Thyroid gland (tissue), 4 donors: ENCODE measurements around the gene TINAGL1. TPM values are rescaled to one million over a fixed set of nuclear protein-coding genes. Genes with fewer than 3 reads are reported as not detected.

ENCODE experiments used
- DNase-seq, 2 donors: peaks; one replicate each; pipeline ENCODE4 v3.0.0-alpha.2; 2019
- H3K27ac ChIP-seq, 3 donors: fragments of 200-600 bp; sonication (generic); 1 replicate in 2 of 3; 2 replicates in 1 of 3; pipeline ENCODE4 v1.5.1; 2016 to 2019; ENCODE audit warnings: mild to moderate bottlenecking in 1 of 3, moderate library complexity in 1 of 3
- H3K27me3 ChIP-seq: fragments of 200-600 bp; sonication (generic); one replicate; pipeline ENCODE4 v1.5.1; 2019
- H3K36me3 ChIP-seq, 2 donors: fragments of 200-600 bp; sonication (generic); one replicate each; pipeline ENCODE4 v1.5.1; 2016 to 2019
- H3K4me1 ChIP-seq, 2 donors: fragments of 200-600 bp; sonication (generic); one replicate each; pipeline ENCODE4 v1.5.1; 2017 to 2019
- H3K4me3 ChIP-seq, 3 donors: fragments of 200-600 bp; sonication (generic); replicated peaks in 1 of 3; 1 replicate in 2 of 3; 2 replicates in 1 of 3; pipeline ENCODE4 v1.5.1; 2016; ENCODE audit warnings: mild to moderate bottlenecking in 1 of 3
- H3K9me3 ChIP-seq: fragments of 200-600 bp; sonication (generic); one replicate; pipeline ENCODE4 v1.5.1; 2017
- CTCF ChIP-seq, 6 experiments: fragments of 200-600 bp in 3 of 6; fragments of 450-650 bp in 3 of 6; sonication (generic) in 3 of 6; IDR thresholded peaks; one replicate each; pipeline ENCODE4 v1.5.1; 2016 to 2019; ENCODE audit warnings: antibody characterized with exemption in 6 of 6, mild to moderate bottlenecking in 2 of 6, inconsistent platforms in 1 of 6, moderate library complexity in 1 of 6
- POLR2A ChIP-seq, 2 donors: fragments of 450-650 bp; IDR thresholded peaks; one replicate each; pipeline ENCODE4 v1.6.1; 2017; ENCODE audit warnings: antibody characterized with exemption in 2 of 2, mild to moderate bottlenecking in 2 of 2, moderate library complexity in 1 of 2
- WGBS, 2 donors: methylation state at CpG; one replicate each; pipeline ENCODE4 v1.1.5; 2017; 5-methylcytosine and 5-hydroxymethylcytosine counted together
- intact Hi-C: fragments of 100-400 bp; cut with DNase I; formaldehyde crosslinking; loops from one replicate; pipeline ENCODE4 v1.15.1; 2023
- total RNA-seq, 4 donors: library from RNA; depleted of rRNA; stranded (reverse); fragments of >200 nt; gene quantifications; one replicate each; pipeline ENCODE4 v1.2.3, GENCODE V29; 2016

Gene TINAGL1
- total RNA-seq, 4 donors from 2014 or later = 157 to 391 (median 227) TPM

GRCh38 chr1:31570906-31571305 lies 5.4 kb upstream of the TINAGL1 start:
- Histone ChIP-seq H3K36me3 (no peaks in the 10 kb centered on the region), H3K4me1 (peaks cover 65 to 78% of the 10 kb centered on the region in 2 donors), H3K27ac (peak overlapping the region; percentile 82 to 97 (median 83)), H3K4me3 (no peak overlapping the region), H3K9me3 (no peaks in the 10 kb centered on the region), H3K27me3 (no peaks in the 10 kb centered on the region)
- TF ChIP-seq CTCF (IDR thresholded peaks at IDR 0.05) (no peak), POLR2A (IDR thresholded peaks at IDR 0.05) (no peak)
- 89 to 97% methylated on average over 1 of the region's 1 CpG for WGBS, 2 donors
- no peak for DNase-seq
- intact Hi-C loops = no loop called here

GRCh38 chr1:31571340-31572295 lies 4.7 kb upstream of the TINAGL1 start:
- no peak for DNase-seq
- peak overlapping the region; percentile 82 to 97 (median 83) for H3K27ac ChIP-seq
- TF ChIP-seq POLR2A (IDR thresholded peaks at IDR 0.05) (no peak), CTCF (IDR thresholded peaks at IDR 0.05) (no peak)
- H3K4me3 ChIP-seq = no peak overlapping the region
- H3K36me3 ChIP-seq = no peaks in the 10 kb centered on the region
- H3K9me3 ChIP-seq = no peaks in the 10 kb centered on the region
- 89 to 90% methylated on average over 14 of the region's 14 CpGs for WGBS, 2 donors
- peaks cover 69 to 81% of the 10 kb centered on the region in 2 donors for H3K4me1 ChIP-seq
- no peaks in the 10 kb centered on the region for H3K27me3 ChIP-seq
- intact Hi-C loops = no loop called here

GRCh38 chr1:31572323-31573104 lies 3.8 kb upstream of the TINAGL1 start:
- Histone ChIP-seq H3K27me3 (no peaks in the 10 kb centered on the region), H3K9me3 (no peaks in the 10 kb centered on the region), H3K27ac (peak overlapping the region; percentile 91 to 96 (median 93)), H3K4me1 (peaks cover 74 to 85% of the 10 kb centered on the region in 2 donors), H3K36me3 (no peaks in the 10 kb centered on the region), H3K4me3 (no peak overlapping the region)
- TF ChIP-seq POLR2A (IDR thresholded peaks at IDR 0.05) = no peak
- no peak for TF ChIP-seq CTCF (IDR thresholded peaks at IDR 0.05)
- DNase-seq = no peak
- WGBS, 2 donors = 88 to 95% methylated on average over 6 to 7 of the region's 7 CpGs
- intact Hi-C loops = no loop called here

GRCh38 chr1:31573261-31573660 lies 3.1 kb upstream of the TINAGL1 start:
- WGBS, 2 donors = 90 to 92% methylated on average over 7 to 8 of the region's 8 CpGs

GRCh38 chr1:31574749-31575368 lies 1.5 kb upstream of the TINAGL1 start:
- Histone ChIP-seq H3K27ac (peak overlapping the region; percentile 91 to 96 (median 93)), H3K4me3 (no peak overlapping the region), H3K36me3 (no peaks in the 10 kb centered on the region), H3K9me3 (no peaks in the 10 kb centered on the region), H3K4me1 (peaks cover 67 to 77% of the 10 kb centered on the region in 2 donors), H3K27me3 (no peaks in the 10 kb centered on the region)
- no peak for DNase-seq
- intact Hi-C loops = no loop called here
- TF ChIP-seq CTCF (IDR thresholded peaks at IDR 0.05) (no peak), POLR2A (IDR thresholded peaks at IDR 0.05) (no peak)
- WGBS, 2 donors = 60 to 68% methylated on average over 9 to 10 of the region's 10 CpGs

More at GRCh38 chr1:31573261-31573660, 3.1 kb upstream of the TINAGL1 start:
- DNase-seq = no peak
- Histone ChIP-seq H3K4me3 (no peak overlapping the region), H3K27me3 (no peaks in the 10 kb centered on the region), H3K27ac (peak overlapping the region; percentile 91 to 96 (median 93)), H3K4me1 (peaks cover 73 to 83% of the 10 kb centered on the region in 2 donors), H3K36me3 (no peaks in the 10 kb centered on the region), H3K9me3 (no peaks in the 10 kb centered on the region)
- no peak for TF ChIP-seq POLR2A (IDR thresholded peaks at IDR 0.05)
- intact Hi-C loops = no loop called here
